ENCODE measurements around the gene PAQR5. TPM values are rescaled to one million over a fixed set of nuclear protein-coding genes. Genes with fewer than 3 reads are reported as not detected.

The PAQR5 gene
- total and polyA plus RNA-seq, 4 donors, result 0.19 to 1.1 (median 0.53) TPM

DNA sequence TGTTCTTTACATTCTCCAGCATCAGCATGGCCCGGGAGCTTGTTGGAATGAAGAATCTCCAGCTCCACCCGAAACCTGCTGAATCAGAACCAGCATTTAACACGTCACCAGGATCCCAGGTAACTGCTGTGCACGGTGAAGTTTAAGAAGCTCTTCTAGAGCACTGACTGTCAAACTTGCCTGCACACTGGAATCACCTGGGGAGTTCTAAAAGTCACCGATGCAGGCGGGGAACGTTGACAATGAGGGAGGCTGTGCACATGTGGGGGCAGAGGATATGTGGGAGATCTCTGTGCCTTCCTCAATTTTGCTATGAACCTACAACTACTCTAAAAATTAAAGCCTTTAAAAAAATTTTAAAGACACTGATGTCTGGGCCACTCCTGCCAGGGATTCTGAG, 19.1 kb upstream of the PAQR5 start:
- Histone ChIP-seq H3K36me3 (ENCODE audit: control insufficient read depth in 4 of 4, insufficient read depth in 3 of 4, low read depth in 1 of 4, low read length in 3 of 4) (no peaks in the 10 kb centered on the region), H3K27ac (ENCODE audit: low read depth in 1 of 2, low read length in 2 of 2) (no peak overlapping the region), H3K9me3 (ENCODE audit: control insufficient read depth in 4 of 4, low read length in 3 of 4) (no peaks in the 10 kb centered on the region), H3K4me1 (ENCODE audit: control insufficient read depth in 4 of 4, insufficient read depth in 4 of 4, low read length in 3 of 4) (no peaks in the 10 kb centered on the region), H3K4me3 (ENCODE audit: low read depth in 1 of 3, low read length in 3 of 3) (no peak overlapping the region), H3K27me3 (ENCODE audit: control insufficient read depth in 4 of 4, insufficient read depth in 4 of 4, low read length in 3 of 4) (no peaks in the 10 kb centered on the region), H3K9ac (ENCODE audit: low read depth in 1 of 2, low read length in 2 of 2) (no peak overlapping the region)
- no peak for DNase-seq (ENCODE audit: low spot score)
- TF ChIP-seq RAD21 (IDR thresholded peaks at IDR 0.05) (no peak), TAF1 (conservative IDR thresholded peaks at IDR 0.05) (no peak), GABPA (IDR thresholded peaks at IDR 0.05 in 1 of 2, conservative IDR thresholded peaks at IDR 0.05 in 1 of 2) (no peak), JUND (IDR thresholded peaks at IDR 0.05) (no peak), YY1 (IDR thresholded peaks at IDR 0.05) (no peak), FOXA1 (IDR thresholded peaks at IDR 0.05) (no peak), HNF4A (conservative IDR thresholded peaks at IDR 0.05) (no peak), RXRA (IDR thresholded peaks at IDR 0.05) (no peak), SP1 (IDR thresholded peaks at IDR 0.05) (no peak), FOXA2 (IDR thresholded peaks at IDR 0.05) (no peak), NR2F2 (IDR thresholded peaks at IDR 0.05) (no peak)
- TF ChIP-seq, protein P1, sequence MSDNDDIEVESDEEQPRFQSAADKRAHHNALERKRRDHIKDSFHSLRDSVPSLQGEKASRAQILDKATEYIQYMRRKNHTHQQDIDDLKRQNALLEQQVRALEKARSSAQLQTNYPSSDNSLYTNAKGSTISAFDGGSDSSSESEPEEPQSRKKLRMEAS (IDR thresholded peaks at IDR 0.05), result no peak
- TF ChIP-seq, protein P2, sequence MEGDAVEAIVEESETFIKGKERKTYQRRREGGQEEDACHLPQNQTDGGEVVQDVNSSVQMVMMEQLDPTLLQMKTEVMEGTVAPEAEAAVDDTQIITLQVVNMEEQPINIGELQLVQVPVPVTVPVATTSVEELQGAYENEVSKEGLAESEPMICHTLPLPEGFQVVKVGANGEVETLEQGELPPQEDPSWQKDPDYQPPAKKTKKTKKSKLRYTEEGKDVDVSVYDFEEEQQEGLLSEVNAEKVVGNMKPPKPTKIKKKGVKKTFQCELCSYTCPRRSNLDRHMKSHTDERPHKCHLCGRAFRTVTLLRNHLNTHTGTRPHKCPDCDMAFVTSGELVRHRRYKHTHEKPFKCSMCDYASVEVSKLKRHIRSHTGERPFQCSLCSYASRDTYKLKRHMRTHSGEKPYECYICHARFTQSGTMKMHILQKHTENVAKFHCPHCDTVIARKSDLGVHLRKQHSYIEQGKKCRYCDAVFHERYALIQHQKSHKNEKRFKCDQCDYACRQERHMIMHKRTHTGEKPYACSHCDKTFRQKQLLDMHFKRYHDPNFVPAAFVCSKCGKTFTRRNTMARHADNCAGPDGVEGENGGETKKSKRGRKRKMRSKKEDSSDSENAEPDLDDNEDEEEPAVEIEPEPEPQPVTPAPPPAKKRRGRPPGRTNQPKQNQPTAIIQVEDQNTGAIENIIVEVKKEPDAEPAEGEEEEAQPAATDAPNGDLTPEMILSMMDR (IDR thresholded peaks at IDR 0.05; ENCODE audit: low read depth, low read length, missing input control), result no peak
- 89% methylated on average over 7 of the region's 7 CpGs for WGBS

DNA sequence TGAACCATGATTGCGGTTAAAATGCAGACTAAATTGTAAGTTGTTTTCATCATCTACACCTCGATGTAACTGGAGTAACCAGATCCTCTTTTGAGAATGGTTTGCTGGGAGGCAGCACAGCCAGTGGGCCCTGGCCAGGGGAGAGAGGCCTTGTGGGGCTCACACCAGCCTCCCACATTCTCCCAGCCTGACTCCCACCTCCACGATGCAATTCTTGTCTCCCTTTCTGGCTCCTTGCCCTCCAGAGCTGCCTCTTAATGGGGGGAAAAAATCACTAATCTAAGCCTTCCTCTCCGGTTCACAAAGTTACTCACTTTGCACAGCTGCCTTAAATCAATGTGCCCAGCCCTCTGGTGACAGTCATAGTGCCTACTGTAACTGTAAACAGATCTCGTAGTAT, 17.9 kb upstream of the PAQR5 start:
- TF ChIP-seq, protein P2 (IDR thresholded peaks at IDR 0.05; ENCODE audit: low read depth, low read length, missing input control), result no peak
- TF ChIP-seq, protein P3, sequence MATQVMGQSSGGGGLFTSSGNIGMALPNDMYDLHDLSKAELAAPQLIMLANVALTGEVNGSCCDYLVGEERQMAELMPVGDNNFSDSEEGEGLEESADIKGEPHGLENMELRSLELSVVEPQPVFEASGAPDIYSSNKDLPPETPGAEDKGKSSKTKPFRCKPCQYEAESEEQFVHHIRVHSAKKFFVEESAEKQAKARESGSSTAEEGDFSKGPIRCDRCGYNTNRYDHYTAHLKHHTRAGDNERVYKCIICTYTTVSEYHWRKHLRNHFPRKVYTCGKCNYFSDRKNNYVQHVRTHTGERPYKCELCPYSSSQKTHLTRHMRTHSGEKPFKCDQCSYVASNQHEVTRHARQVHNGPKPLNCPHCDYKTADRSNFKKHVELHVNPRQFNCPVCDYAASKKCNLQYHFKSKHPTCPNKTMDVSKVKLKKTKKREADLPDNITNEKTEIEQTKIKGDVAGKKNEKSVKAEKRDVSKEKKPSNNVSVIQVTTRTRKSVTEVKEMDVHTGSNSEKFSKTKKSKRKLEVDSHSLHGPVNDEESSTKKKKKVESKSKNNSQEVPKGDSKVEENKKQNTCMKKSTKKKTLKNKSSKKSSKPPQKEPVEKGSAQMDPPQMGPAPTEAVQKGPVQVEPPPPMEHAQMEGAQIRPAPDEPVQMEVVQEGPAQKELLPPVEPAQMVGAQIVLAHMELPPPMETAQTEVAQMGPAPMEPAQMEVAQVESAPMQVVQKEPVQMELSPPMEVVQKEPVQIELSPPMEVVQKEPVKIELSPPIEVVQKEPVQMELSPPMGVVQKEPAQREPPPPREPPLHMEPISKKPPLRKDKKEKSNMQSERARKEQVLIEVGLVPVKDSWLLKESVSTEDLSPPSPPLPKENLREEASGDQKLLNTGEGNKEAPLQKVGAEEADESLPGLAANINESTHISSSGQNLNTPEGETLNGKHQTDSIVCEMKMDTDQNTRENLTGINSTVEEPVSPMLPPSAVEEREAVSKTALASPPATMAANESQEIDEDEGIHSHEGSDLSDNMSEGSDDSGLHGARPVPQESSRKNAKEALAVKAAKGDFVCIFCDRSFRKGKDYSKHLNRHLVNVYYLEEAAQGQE (IDR thresholded peaks at IDR 0.05), result no peak
- no peak for TF ChIP-seq RXRA (IDR thresholded peaks at IDR 0.05)
- no peak for TF ChIP-seq NR2F2 (IDR thresholded peaks at IDR 0.05)
- TF ChIP-seq, protein P4, sequence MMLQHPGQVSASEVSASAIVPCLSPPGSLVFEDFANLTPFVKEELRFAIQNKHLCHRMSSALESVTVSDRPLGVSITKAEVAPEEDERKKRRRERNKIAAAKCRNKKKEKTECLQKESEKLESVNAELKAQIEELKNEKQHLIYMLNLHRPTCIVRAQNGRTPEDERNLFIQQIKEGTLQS (IDR thresholded peaks at IDR 0.05), result no peak
- no peak for TF ChIP-seq JUND (IDR thresholded peaks at IDR 0.05)
- TF ChIP-seq HNF4G (IDR thresholded peaks at IDR 0.05), result no peak
- TF ChIP-seq, protein P1 (IDR thresholded peaks at IDR 0.05), result no peak
- Histone ChIP-seq H3K4me1 (ENCODE audit: control insufficient read depth in 4 of 4, insufficient read depth in 4 of 4, low read length in 3 of 4) (no peaks in the 10 kb centered on the region), H3K36me3 (ENCODE audit: control insufficient read depth in 4 of 4, insufficient read depth in 3 of 4, low read depth in 1 of 4, low read length in 3 of 4) (no peaks in the 10 kb centered on the region), H3K27ac (ENCODE audit: low read depth in 1 of 2, low read length in 2 of 2) (no peak overlapping the region), H3K9me3 (ENCODE audit: control insufficient read depth in 4 of 4, low read length in 3 of 4) (no peaks in the 10 kb centered on the region), H3K9ac (ENCODE audit: low read depth in 1 of 2, low read length in 2 of 2) (no peak overlapping the region), H3K27me3 (ENCODE audit: control insufficient read depth in 4 of 4, insufficient read depth in 4 of 4, low read length in 3 of 4) (no peaks in the 10 kb centered on the region), H3K4me3 (ENCODE audit: low read depth in 1 of 3, low read length in 3 of 3) (no peak overlapping the region)
- no peak for DNase-seq (ENCODE audit: low spot score)
- WGBS, result 82% methylated on average over 5 of the region's 5 CpGs

Measured in liver (tissue), 9 donors.